ENCODE results near the gene SOWAHC. TPM values are rescaled to one million over a fixed set of nuclear protein-coding genes. Genes with fewer than 3 reads are reported as not detected.
"Not testable (repeated sequence)": the region's sequence is repeated elsewhere in the genome, so short reads cannot be mapped to it uniquely, and the experiment has no call there.

Gene SOWAHC
- total RNA-seq, 1 donor from 2014 or later: 23.0 TPM

DNA sequence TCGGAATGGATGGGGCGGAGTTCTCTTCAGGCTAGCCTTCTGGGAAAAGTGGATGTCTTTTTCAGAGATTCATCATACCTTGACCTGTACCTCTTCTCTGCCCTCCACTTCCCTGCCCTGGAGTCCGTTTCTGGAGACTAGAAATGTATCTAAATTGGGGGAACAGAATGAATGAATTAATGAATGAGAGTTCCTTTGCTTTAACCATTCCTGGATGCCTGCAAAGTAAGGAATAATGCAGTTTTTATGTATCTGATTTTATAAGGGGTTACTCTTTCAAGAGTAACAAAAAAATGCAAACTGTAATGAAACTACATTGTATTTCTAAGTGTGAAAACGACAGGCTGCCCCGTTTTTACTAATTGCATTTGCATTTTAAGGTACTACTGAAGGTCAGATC, 2.0 kb downstream of the SOWAHC start:
- DNase-seq: no peak

DNA sequence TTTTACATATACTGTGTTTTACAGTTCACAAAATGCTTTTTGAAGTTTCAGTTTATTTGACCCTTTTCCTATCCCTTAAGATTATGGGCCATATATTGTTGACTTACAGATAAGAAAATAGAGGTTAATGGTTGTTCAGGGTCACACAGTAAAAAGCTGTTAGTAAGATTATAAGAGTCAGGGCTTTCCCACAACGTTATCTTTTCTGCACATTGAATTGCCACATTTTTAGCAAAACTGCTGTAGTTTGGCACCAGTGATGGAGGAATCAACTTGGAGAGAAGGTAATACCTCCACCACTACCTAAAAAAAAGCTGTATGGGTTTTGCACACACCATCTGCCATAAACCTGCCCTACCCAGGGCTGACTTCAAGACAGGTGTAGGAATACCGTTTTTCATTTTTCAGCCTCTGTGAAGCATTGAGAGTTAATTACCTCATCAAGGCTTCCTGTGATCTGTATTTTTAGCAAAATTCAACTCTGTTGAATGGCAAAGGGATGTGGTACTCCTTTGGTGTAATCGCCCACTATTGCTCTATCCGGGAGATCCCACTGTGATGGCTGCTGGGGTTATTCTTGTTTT, 5.0 kb downstream of the SOWAHC start:
- no peak for DNase-seq

DNA sequence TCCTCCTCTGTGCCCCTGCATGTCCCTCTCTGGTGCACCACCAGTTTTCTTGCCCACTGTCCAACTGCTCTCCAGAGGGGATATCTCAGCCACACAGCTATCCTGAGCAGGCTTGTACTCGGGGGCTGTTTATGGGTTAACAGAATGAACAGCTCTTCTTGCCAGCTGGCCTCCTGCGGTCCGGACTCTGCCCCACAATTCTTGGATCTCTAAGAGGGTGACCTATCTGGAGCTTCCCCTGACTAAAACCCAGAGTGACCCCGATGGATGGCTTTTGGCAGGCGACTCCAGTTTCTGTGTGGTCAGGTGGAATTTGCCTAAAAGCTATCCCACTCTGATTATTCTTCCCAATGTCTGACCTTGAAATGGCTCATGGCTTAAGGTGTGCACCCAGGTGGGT, 9.1 kb downstream of the SOWAHC start:
- DNase-seq: no peak

DNA sequence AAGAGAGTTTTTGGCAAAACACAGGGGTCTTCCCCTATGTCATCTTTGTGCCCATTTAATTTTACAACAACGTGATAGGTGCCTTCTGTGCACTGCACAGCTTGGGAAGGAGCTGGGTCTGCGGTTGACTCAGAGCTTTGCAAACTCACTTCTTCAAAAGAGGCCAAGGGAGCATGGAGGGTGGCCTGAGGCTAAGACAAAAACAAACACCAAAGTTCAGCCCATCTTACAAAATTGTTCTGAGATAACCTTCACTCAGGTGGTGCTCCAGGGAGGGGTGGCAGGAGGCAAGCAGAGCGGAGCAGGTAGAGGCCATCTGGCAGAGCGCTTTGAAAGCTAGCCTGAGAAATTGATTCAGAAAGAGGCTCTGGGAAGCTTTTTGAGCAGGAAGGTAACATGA, 9.8 kb downstream of the SOWAHC start:
- no peak for DNase-seq

DNA sequence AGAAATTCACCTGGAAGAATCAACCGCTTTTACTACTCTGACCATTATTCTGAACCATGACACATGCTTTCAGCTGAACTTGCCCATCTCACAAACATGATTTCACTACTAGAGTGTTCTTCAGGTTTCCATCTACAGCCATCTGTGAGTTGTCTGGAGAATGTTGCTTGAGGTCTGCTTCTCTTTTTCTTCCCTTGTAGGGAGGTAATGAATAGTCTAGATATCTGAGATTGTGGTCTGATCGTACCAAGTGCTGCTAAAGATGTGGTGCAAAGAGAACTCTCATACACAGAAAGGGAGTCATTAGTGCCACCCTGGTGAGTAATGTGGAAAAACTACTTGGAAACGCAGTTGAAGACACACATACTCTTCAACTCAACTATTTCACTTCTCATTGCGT, 10.2 kb downstream of the SOWAHC start:
- DNase-seq: no peak

DNA sequence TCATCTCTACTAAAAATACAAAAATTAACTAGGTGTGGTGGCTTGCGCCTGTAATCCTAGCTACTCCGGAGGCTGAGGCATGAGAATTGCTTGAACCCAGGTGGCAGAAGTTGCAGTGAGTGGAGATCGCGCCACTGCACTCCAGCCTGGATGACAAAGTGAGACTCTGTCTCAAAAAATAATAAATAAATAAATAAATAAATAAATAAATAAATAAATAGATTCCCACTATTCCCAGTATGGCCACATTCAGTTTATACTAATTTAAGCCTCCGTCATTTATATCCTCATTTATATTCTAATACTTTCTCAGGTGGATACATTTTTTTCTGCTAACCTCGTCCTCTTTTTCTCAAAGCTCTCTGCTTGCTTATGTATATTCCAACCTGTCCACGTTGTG, 14.2 kb downstream of the SOWAHC start:
- DNase-seq: not testable (repeated sequence)

DNA sequence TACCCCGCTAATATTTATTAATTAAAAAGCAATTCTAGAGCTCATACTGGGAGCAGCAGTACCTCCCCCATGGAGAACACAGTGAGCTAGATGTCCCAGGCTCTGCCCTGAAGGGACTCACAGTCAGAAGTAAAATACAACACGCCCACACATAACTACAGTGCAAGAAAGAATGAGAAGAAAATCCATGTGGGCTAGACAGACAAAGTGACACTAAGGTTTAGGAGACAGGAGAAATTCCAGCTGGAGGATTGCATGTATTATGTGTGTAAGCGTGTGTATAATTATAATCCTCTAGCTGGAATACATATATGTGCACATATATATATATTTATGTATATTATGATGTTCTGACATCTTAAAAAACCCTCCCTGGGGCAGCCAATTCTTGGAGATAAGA, 15.7 kb downstream of the SOWAHC start:
- DNase-seq: no peak

DNA sequence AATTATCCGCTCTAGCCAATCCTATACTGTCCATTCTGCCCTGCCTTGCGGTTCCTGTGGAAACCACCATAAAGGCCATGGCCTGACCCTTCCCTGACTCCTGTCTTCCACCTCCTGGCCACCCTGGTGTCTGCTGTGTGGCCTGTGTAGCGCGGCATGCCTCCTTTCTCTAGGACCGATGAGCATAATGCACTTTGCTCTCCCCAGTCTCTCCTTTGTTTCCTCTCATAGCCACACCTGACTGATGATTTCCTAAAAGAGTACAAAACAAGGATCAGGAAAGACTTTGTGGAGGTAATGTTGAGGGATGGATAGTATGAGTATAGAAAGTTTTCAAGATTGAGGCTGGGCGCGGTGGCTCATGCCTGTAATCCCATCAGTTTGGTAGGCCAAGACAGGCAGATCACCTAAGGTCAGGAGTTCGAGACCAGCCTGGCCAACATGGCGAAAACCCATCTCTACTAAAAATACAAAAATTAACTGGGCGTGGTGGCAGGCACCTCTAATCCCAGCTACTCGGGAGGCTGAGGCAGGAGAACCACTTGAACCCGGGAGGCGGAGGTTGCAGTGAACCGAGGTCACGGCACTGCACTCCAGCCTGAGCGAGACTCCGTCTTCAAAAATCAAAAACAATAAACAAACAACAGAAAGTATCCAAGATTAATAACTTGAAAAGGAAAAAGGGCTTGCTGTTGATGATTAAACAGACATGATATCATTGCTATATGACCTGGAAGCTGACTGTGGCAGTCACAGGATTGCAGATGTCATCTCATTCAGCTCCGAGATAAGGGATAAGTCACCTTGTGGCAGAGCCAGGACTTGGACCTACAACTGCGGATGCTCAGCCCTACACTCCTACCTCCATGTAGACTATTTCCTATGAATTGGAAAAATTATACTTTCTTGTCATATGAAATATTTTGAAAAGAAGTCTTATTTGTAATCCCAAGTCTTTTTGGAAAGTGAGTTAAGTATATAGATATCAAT, 16.6 kb downstream of the SOWAHC start:
- DNase-seq: no peak

DNA sequence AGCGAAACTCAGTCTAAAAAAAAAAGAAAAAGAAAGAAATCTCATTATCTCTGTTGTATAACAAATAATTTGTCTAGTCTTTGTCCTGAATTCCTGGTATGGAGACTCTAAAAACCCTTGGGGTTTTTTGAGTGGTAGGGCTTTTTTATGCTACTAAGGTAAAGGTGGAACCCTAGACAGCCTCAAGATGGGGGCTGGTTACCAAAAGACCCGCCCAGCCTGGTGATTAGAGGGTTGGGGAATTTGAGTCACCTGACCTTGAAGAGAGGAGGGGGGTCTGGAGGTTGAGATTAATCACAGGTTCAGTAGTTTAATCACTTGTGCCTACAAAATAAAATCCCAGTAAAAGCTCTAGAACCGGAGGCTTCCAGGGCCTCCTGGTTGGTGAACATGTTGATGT, 17.6 kb downstream of the SOWAHC start:
- no peak for DNase-seq

DNA sequence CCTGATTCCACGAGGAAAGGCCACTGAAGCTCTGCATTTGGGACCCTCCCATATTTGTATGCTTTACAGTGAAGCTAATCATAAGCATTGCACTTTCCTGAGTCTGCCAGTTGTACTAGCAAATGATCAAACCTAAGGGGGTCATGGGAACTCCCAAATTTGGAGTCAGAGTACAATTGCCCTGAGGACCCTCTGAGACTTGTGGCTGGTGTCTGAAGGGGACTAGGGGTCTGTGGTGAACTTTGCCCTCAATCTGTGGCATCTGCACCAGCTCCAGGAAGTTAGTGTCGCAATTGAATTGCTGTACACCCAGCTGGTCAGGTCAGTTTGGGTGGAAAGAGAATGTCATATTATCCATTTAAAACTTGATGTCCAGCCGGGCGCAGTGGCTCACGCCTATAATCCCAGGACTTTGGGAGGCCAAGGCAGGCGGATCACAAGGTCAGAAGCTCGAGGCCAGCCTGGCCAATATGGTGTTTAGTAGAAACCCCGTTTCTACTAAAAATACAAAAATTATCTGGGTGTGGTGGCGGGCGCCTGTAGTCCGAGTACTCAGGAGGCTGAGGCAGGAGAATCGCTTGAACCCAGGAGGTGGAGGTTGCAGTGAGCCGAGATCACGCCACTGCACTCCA, 18.1 kb downstream of the SOWAHC start:
- DNase-seq: no peak

DNA sequence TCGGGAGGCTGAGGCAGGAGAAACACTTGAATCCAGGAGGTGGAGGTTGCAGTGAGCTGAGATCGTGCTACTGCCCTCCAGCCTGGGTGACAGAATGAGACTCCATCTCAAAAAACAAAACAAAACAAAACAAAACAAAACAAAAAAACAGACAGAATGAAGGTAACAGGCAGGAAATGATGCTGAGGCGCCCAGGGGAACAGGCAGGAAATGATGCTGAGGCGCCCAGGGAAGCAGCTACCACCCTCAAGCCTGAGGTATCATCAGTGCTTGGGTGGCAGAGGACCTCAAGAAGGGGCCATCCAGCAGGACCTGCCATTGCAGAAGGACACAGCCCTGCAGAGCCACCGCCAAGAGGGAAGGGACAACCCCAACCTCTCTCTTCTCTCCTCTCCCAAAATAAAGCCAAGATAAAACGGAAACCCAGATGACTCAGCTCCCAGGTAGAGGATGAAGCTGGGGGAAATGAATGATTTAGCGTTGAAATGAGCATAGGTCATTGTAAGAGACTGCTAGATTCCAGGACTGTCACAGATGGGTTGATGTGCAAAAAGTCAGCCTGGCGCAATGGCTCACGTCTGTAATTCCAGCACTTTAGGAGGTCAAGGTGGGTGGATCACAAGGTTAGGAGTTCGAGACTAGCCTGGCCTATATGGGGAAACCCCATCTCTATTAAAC, 19.3 kb downstream of the SOWAHC start:
- no peak for DNase-seq

DNA sequence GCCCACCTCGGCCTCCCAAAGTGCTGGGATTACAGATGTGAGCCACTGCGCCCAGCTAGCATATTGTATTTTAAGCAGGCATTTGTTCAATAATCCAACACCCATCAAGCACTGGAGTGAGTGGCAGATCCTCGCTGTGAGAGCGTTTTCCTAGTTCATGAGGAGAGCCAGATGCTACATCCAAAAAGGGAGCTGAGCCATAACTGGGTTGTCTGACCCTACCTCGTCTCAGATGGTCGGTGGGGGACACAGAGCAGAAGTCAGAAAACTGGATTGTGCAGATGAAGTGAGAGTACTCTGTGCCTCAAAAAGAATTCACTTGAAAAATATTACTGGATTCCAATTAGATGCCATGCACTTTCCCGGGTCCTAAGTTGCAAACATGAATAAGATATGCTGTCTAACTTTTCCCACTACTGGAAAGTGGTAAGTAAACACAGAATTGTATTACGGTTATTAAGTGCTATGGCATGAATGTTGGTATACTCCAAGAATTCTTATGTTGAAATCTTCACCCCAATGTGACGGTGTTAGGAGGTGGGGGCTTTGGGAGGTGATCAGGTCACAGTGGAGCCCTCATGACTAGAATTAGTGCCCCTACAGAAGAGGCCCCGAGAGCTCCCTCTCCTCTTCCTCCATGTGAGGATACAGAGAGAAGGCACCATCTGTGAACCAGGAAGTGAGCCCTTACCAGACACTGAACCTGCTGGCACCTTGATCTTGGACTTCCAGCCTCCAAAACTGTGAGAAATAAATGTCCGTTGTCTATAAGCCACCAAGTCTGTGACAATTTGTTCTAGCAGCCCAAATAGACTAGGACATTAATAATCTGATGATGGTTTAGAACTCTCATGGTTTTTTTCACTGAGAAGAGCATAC, 21.5 kb downstream of the SOWAHC start:
- DNase-seq: no peak

DNA sequence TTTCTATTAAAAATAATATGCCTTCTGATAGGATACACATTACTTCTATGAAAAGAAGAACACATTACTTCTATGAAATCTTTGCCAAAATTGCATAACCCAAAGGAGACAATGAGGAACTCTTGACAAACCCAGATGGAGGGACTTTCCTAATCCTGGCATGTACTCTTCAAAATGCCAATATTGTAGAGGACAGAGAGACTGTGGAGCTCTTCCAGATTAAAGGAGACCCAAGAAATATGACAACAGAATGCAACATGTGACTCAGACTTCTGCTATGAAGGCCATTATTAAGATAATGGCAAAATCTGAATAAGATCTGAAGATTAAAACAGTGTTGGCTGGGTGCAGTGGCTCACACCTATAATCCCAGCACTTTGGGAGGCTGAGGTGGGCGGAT, 22.2 kb downstream of the SOWAHC start:
- no peak for DNase-seq

DNA sequence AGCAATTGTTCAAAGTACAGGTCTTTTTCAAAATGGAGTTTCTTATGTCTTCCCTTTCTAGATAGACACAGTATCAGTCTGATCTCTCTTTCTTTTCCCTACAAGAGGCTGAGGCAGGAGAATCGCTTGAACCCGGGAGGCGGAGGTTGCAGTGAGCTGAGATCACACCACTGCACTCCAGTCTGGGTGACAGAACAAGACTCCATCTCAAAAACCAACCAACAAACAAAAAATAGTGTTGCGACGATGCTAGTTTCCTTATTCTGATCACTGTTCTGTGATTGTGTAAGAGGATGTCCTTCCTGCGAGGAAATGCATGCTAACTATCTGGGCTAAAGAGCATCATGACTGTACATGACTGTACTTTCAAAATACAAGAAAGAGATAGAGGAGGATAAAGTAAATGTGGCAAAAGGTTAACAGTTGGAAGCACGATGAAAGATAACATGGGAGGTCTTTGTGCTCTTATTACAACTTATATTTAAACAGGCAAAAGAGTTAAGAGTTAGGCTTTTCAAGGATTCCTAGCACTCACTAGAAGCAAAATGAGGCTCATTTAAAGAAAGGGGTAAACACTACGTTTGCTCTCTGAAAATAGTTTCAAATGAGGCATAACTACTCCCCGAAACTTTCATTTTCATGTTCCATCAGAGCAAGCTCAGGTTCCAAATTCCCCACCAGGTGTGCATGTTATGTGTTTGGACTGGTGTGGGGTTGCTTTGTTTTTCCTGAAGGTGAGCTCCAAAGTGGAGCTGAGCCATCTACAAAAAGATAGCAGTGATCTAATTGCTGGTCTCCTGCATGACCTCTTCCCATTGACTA, 23.8 kb downstream of the SOWAHC start:
- peak; percentile 31 for DNase-seq

DNA sequence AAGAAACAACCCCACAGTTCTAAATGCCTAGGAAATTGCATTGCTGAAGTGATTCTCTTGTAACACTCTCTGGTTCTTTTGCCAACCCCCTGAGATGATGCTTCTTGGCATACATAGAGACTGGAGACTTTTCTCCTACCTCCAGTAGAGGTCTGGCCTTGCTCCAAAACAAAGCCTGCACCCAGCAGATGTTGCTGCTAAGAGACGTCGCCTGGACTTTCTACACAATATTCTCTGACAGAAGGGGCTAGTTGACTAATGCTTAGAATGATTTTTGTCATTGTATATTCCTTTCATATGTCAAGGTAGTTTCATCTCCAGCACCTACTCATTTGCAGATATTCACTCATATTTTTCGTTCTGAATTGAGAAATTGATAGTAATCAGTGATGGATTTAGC, 24.6 kb downstream of the SOWAHC start:
- DNase-seq: peak; percentile 47

DNA sequence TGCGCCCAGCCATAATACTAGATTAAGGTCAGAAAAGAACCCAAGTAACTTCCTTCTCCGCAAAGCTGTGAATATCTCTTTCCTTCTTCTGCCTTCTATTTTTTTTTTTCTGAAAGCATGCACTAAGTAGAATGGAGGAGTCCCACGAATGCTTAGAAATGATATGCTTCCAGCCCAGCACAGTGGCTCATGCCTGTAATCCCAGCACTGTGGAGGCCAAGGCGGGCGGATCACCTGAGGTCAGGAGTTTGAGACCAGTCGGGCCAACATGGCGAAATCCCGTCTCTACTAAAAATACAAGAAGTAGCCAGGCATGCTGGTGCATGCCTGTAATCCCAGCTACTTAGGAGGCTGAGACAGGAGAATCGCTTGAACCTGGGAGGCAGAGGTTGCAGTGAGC, 25.8 kb downstream of the SOWAHC start:
- DNase-seq: not testable (repeated sequence)

DNA sequence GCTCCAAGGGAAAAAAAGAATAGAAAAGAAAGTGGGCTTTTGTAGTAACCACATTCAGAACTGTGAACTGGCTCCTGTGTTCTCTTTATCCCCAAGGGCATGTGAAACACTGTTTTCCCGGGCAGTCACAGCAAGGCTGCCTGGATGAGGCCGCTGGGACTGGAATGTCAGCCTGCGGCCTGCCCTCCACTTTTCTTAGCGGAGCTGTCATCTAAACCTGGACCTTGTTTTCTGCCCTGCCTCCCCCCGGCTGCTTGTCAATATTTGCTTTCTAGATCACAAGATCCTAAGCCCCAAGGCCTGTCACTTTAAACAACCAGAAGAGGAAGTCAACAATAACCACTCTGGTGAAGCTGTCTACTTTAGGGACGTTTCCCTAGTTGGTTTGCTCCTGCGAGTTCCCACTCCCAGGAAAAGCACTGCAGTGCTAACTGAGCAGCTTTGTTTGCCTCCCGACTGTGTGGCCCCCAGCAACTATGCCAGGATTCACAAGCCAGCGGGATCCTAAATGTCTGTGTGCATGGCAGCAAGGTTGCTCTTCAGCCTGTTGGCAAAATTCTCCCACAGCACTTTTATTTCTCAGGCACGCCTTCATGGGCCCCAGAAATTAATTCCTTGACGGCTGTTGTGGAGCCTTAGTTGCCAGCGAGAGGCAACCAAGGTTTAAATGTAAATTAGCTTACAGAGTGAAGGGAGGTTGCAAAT, 30.6 kb downstream of the SOWAHC start:
- peak; percentile 56 for DNase-seq

DNA sequence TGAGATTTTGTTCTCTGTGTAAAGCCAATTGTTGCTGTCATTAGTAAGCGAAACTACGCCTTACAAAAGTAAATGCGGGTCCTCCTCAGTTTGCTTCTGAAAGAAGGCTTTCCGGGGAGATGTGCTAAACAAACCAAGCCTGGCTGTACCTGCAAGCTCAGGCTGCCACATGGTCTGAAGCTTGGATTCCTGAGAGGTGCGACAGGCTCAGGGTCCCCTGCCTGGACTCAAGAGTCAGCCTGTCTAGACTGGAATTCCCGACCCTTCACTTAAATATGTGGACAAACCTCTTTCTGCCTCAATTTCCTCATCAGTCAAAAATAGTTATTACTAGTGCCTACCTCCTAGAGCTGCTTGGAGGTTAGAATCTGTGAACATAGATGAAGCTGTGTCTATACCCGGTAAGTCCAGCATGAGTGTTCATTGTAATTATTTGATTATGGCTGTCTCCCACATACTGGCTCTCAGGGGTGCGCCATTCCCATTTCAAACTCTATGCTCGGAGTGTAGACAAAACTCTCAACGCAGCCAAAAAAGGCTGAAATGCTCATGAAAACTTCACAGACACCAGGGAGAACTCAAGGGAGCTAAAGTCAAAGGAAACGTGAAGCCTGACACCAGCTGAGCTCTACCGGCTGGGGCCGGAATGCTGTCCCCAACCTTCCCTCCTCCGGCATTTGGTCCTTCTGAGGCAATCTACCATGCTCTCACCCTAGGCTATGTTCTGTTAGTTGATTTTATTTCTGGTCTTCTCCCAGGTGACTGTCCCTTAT, 31.4 kb downstream of the SOWAHC start:
- peak; percentile 41 for DNase-seq

DNA sequence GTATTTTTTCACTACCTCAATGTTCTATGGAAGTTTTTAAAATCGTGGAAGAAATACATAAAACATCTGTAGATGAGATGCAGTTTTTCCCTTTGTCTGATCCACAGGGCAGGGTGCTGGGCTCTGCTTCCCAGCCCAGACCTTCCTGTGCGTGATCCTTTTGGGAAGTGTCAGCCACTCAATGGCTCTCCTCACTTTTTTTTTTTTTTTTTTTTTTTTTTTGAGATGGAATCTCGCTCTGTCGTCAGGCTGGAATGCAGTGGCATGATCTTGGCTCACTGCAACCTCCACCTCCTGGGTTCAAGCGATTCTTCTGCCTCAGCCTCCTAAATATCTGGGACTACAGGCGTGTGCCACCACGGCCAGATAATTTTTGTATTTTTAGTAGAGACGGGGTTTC, 32.8 kb downstream of the SOWAHC start:
- no peak for DNase-seq

Data from tongue (tissue), 2 donors.